ENCODE data around the gene NOP14. TPM values are rescaled to one million over a fixed set of nuclear protein-coding genes. Genes with fewer than 3 reads are reported as not detected.
A peak's percentile ranks its signal among the peaks of the same experiment; 100 is the strongest.

NOP14 gene
- total RNA-seq, 2 experiments from 2014 or later = 31.7 to 66.2 TPM

GRCh38 chr4:2962614-2963174, 512 bp downstream of the NOP14 start:
- no peak for TF ChIP-seq EZH2phosphoT487 (IDR thresholded peaks at IDR 0.05; ENCODE audit: borderline replicate concordance, low read depth, low read length)
- TF ChIP-seq, protein P1, sequence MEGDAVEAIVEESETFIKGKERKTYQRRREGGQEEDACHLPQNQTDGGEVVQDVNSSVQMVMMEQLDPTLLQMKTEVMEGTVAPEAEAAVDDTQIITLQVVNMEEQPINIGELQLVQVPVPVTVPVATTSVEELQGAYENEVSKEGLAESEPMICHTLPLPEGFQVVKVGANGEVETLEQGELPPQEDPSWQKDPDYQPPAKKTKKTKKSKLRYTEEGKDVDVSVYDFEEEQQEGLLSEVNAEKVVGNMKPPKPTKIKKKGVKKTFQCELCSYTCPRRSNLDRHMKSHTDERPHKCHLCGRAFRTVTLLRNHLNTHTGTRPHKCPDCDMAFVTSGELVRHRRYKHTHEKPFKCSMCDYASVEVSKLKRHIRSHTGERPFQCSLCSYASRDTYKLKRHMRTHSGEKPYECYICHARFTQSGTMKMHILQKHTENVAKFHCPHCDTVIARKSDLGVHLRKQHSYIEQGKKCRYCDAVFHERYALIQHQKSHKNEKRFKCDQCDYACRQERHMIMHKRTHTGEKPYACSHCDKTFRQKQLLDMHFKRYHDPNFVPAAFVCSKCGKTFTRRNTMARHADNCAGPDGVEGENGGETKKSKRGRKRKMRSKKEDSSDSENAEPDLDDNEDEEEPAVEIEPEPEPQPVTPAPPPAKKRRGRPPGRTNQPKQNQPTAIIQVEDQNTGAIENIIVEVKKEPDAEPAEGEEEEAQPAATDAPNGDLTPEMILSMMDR (conservative IDR thresholded peaks at IDR 0.05; ENCODE audit: low read length) = no peak
- H3K4me1 ChIP-seq (ENCODE audit: insufficient read depth, low read length, poor library complexity, severe bottlenecking) = peaks cover 22% of the 10 kb centered on the region
- peak overlapping the region; percentile 45; the same call in 1 of the 2 replicates for H2AFZ ChIP-seq (ENCODE audit: low read length)
- H3K79me2 ChIP-seq (ENCODE audit: insufficient read depth, low read depth, low read length) = peaks cover 56% of the 10 kb centered on the region
- BruUV-seq (replicated peaks) = no TSS peak
- H3K27ac ChIP-seq (ENCODE audit: low read depth, low read length, poor library complexity, severe bottlenecking) = peak overlapping the region; percentile 69
- peaks cover 33% of the 10 kb centered on the region for H3K36me3 ChIP-seq (ENCODE audit: insufficient read depth, low read length)
- peak; percentile 79 for DNase-seq (ENCODE audit: low spot score)
- peaks cover 8% of the 10 kb centered on the region for H4K20me1 ChIP-seq (ENCODE audit: insufficient read depth, low read length)
- peak overlapping the region; percentile 83 for H3K4me3 ChIP-seq (ENCODE audit: low read depth, low read length, poor library complexity, severe bottlenecking)
- ChIA-PET POLR2A (interaction anchor here (0.5 to 1.5 kb wide), 8 partner anchors 16 to 392 kb away, joined by 3 to 6 read pairs (median 4); no protein-coding TSS in a partner anchor), CTCF (ENCODE audit: unreplicated experiment) (interaction anchor here (1.0 kb wide), 1 partner anchor 275 kb away, joined by 4 read pairs; no protein-coding TSS in a partner anchor)
- H3K9me2 ChIP-seq (ENCODE audit: insufficient read depth, low read length) = no peaks in the 10 kb centered on the region
- no peaks in the 10 kb centered on the region for H3K9me3 ChIP-seq (ENCODE audit: low read length)
- H3K4me2 ChIP-seq (ENCODE audit: low read length) = peak overlapping the region; percentile 78
- intact Hi-C loops (cut with micrococcal nuclease; ENCODE audit: unreplicated experiment) = loop anchor here (2.0 to 10.0 kb wide), 3 partner anchors 112 to 498 kb away; partner anchors contain the start of genes HTT, HTT-AS and RNF4

- TF ChIP-seq, protein P1 (conservative IDR thresholded peaks at IDR 0.05; ENCODE audit: low read length) = peak; percentile 62
- TF ChIP-seq EZH2phosphoT487 (IDR thresholded peaks at IDR 0.05; ENCODE audit: borderline replicate concordance, low read depth, low read length) = no peak
- peaks cover 63% of the 10 kb centered on the region for H3K79me2 ChIP-seq (ENCODE audit: insufficient read depth, low read depth, low read length)
- ChIA-PET CTCF (ENCODE audit: unreplicated experiment) (no interaction called here), POLR2A (interaction anchor here (0.6 to 1.5 kb wide), 8 partner anchors 16 to 393 kb away, joined by 3 to 6 read pairs (median 4); no protein-coding TSS in a partner anchor)
- intact Hi-C loops (cut with micrococcal nuclease; ENCODE audit: unreplicated experiment) = loop anchor here (2.0 to 10.0 kb wide), 3 partner anchors 113 to 497 kb away; partner anchors contain the start of genes HTT, HTT-AS and RNF4
- BruUV-seq (replicated peaks) = TSS peak; percentile 83
- no peaks in the 10 kb centered on the region for H3K9me3 ChIP-seq (ENCODE audit: low read length)
- H3K36me3 ChIP-seq (ENCODE audit: insufficient read depth, low read length) = peaks cover 41% of the 10 kb centered on the region
- H3K4me3 ChIP-seq (ENCODE audit: low read depth, low read length, poor library complexity, severe bottlenecking) = peak overlapping the region; percentile 83
- H2AFZ ChIP-seq (ENCODE audit: low read length) = no peak overlapping the region
- no peaks in the 10 kb centered on the region for H3K9me2 ChIP-seq (ENCODE audit: insufficient read depth, low read length)
- peak; percentile 82 for DNase-seq (ENCODE audit: low spot score)
- peaks cover 22% of the 10 kb centered on the region for H3K4me1 ChIP-seq (ENCODE audit: insufficient read depth, low read length, poor library complexity, severe bottlenecking)
- peaks cover 8% of the 10 kb centered on the region for H4K20me1 ChIP-seq (ENCODE audit: insufficient read depth, low read length)
- peak overlapping the region; percentile 69 for H3K27ac ChIP-seq (ENCODE audit: low read depth, low read length, poor library complexity, severe bottlenecking)
- H3K4me2 ChIP-seq (ENCODE audit: low read length) = peak overlapping the region; percentile 78
Observed at GRCh38 chr4:2961811-2962441, 1.3 kb downstream of the NOP14 start.

Measured in OCI-LY7 (cell line).